CD4-positive, alpha-beta T cell treated with Interleukin-12 subunit alpha and Interleukin-12 subunit beta, for 1 hour (primary cell): ENCODE data around the gene C16orf82.
"Not testable (repeated sequence)": the region's sequence is repeated elsewhere in the genome, so short reads cannot be mapped to it uniquely, and the experiment has no call there.

ENCODE experiments used
- DNase-seq: peaks from one replicate; pipeline ENCODE4 v3.0.0-alpha.2; 2020

The C16orf82 gene

DNA sequence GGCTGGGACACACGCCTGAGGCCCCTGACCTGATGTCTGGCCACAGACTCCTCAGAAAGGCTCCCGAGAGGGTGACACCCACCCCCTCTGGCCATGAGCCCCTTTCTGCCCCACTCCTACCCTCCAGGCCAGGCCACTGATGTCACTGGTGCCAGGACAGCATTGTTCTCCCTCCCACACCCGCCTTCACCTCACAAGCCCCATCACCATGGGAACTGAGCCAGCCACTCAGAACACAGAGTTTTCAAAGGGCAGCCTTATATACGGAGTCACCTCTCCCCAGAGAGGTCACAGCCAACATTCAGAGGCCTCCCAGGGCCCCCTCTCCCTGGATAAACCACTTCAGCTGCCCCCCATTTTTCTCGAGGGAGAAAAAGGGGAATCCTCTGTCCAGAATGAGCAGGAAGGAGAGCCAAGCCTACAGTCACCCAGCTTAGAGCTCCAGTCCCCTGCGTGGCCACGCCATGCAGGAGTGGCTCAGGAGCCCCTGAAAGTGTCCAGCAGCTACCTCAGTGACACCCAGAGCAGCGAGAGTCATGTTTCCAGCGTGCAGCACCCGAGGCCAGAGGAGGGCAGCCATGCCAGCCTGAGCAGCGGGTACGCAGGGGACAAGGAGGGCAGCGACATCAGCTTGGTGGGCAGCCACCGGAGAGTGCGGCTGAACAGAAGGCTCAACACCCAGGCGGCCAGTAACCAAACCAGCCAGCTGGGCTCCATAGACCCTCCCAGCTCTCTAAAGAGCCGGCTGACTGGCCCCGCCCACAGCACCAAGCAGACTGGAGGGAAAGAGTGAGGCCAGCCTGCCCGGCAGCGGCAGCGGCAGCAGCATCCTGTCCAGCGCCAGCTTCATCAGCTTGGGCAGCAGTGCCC, at the start of gene C16orf82:
Gene C16orf82 (plus strand): TSS at position 260 of the 870 bp plus-strand sequence.
- no peak for DNase-seq

DNA sequence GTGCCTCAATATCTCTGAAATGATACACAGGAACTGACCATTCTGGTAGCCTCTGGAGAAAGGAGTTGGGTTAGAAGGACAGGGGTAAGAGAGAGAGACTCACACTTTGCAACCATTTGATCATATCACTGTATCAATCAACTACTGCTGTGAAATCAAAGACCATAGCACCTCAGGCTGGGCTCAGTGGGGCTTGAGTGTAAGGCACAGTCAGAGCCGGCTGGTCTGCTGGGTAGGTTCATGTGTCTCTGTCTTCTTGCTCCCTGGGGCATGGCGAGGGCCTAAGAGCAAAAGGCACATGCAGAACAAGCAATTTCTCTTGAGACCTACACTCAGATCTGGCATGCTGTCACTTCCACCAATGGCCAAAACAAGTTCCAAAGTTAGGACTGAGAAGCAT, 46.7 kb upstream of the C16orf82 start:
- DNase-seq, result no peak

DNA sequence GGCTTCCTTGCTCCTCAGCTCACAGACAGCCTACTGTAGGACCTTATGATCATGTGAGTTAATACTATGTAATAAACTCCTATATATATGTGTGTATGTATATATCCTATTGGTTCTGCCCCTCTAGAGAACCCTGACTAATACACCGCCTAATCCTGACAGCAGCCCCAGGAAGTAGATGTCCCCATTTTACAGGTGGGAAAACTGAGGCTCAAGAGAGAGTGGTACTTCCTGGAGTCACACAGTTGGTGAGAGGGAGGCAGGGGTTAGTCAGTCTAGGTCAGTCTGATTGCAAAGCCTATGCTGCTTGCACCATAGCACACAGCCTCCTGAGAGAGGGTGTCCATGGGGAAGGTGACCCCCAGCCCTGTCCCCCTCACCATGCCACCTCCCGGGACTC, 42.7 kb upstream of the C16orf82 start:
- no peak for DNase-seq

DNA sequence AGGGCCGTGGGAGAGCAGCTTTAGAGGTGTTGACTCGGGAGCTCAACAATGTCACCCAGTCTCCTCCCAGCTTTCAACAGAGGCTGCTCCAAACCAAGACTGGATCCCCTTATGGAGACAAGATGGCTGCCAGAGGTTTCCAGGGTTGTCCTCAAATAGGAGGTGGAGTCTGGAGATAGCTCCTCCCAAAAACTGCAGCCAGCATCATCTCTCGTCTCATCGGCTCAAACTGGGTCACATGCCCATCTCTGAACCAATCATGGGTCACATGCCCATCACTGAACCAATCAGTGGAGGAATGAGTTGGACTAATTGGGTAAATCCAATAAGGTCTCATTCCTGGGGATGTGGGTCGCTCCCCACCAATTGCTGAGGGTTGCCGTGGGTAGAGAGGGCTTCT, 41.1 kb upstream of the C16orf82 start:
- no peak for DNase-seq

DNA sequence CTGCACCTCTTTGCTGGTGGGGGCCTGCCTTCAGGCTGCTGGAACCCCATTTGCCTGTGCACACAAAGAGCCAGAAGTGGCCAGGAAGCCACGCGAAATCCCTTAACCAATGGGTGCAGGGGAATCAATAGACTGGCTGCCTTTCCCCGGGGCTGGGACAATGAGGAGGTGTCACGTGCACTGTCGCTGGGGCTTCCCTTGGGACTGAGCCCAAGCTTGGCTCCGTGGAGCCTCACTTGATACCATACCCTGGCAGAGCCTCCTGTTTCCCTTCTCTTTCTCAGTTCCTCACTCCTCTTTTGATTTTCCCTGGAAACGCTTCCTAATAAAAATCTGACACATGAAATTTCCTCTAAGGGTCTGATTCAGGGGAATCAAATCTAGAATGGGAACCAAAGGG, 38.8 kb upstream of the C16orf82 start:
- no peak for DNase-seq

DNA sequence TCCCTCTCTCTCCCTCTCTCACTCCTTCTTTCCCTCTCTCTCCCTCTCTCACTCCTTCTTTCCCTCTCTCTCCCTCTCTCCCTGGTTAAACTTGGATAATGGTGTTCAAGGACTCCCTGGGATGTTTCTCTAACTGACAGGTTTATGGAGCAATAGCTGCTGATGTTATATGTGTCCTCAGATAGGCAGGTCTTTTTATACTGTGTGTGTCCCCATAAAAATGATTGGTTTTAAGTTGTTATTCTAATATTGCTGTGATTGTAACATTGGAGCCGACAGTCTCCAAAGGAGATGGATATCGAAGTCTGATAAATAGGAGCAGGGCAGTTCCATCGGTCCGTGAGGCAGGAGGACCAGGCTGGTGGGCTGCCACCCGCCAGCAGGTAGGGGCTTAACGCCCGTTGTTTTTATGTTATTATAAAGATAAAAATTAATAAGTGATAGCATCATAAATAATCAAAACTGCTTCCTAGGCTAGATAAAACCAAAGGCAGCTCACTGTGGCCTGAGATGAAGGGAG, 38.1 kb upstream of the C16orf82 start:
- DNase-seq, result no peak

DNA sequence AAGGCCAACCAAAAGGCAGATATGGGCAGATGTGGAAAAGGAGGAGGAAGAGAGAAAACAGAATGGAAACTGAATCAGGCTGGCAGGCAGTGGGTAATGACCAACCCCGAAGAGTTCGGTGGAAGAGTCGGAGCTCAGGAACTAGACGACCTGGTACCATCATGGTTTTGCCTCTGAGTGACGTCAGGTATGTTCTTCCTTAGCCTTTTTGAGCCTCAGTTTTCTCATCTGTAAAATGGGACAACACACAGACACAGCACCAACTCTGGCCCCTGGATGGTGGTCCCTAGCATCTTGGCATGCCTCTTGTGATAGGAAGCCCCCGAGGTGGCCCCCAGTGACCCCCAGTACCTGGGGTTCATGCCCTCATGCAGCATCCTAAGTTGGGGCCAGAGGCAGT, 37.2 kb upstream of the C16orf82 start:
- DNase-seq, result no peak

DNA sequence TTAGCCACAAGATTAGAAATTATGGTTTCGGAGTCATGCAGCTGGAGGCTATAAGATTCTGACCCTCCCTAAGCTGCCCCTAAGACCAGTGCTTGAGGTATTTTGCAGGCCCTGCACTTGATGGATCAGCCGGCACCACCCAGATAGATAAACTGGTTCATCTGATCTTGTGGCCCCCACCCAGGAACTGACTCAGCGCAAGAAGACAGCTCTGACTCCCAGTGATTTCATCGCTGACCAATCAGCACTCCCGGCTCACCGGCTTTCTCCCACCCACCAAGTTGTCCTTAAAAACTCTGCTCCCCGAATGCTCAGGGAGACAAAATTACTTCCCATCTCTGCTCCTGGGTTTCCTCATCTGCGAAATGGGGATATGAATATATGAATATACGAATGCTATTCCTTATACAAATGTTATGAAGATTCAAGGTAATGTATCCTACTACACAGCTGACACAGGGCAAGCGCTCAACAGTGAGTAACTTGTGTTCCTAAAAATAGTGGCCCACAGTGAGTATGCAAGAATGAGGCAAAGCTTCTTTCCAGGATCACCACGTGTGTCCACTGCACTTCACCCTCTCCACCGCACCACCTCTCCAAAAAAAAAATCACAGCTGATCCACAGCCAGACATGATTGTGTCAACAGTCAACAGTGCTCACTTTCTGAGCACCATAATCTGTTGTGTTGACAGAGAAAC, 33.3 kb upstream of the C16orf82 start:
- DNase-seq, result no peak

DNA sequence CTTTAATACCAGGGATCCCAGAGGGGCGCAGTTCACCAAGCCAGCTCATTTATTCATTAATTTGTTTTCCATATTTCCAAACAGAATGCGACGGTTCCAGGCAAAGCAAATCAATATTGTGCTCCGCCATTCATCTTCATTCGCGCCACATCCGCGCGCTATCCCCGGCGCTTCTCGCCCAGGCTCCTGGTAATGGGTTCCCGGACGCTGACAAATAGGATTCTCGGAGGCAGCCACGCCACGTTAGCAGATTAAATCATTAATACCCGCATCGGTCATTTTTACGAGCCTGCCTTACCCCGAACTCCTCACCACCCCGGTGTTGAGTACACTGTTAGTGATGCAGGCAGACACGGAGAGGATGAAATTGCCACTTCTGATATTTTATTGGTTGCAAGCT, 26.0 kb upstream of the C16orf82 start:
- no peak for DNase-seq

DNA sequence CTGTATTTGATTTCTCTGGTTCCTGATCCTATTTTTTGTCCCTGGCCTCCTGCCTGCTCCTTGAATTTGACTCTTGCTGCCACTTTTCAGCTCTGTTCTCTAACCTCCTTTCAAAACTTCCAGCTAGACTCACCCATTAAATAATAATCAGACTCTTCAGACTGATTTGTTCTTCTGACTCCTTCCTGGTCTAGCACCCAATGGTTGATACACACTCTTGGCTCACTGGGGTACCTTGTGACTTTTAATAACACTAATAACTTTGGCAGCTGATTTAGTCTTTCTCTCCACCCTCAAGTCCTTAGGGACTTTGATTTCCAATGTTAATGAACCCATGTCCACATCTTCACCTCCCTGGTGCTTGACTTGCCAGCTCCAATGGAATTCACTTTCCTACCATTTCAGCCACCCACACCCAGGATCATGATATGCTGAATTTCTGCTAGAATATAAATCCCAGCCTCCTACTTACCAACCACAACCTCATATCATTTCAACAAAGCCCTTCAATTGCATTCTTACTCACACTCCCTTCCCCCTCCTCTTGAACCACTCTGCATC, 19.7 kb upstream of the C16orf82 start:
- no peak for DNase-seq

DNA sequence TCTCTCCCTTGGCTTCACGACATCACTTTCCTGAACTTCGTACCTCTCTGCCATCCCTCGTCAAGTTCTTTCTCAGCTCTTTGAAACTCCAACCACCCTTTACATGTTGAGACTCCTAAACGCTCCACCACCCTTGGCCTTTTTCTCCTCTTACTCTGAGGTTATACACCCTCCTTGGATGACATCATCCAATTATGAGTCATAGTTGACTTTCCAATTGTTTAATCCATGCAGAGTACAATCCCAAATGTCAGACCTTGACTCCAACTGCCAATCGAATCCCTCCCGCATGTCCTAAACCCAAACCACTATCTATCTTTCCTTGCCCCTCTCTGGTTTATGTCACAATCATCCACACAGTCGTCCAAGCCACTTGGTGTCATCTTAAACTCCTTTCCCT, 18.4 kb upstream of the C16orf82 start:
- no peak for DNase-seq

DNA sequence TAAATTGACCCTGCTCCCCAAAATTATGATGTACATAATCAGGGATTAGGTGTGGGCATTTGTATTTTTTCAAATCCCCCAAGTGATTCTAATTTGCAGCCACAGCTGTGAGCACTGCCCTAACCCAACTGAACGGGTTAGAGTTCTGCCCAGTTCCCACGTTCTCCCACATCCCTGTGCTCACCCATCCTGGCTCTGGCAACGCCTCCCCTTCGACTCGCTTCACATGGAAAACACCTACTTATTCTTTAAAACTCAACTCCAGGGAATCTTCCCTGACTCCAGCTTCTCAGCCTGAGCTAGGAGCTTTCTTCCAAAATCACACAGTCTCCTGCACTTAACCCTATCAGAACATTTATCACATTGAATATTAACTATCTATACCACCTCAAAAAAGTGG, 17.6 kb upstream of the C16orf82 start:
- DNase-seq, result no peak

DNA sequence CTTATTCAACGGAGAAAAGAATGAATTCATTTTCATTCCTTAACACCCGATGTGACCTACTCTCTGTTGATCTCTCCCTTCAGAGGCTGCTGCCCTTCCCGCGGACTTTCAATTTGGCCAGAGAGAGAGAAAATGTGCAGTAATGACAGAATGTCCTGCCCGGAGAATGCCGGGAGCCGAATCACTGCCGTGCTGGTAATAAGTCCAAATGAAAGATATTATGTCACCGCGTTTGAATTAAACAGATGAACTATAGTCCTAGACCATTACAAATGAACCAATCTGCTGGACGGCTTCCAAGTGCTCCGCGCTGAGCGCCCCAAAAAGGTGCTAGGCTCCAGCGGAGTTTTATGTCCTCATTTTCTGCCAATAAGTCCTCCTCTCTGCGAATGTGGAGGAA, 14.7 kb upstream of the C16orf82 start:
- DNase-seq, result no peak

DNA sequence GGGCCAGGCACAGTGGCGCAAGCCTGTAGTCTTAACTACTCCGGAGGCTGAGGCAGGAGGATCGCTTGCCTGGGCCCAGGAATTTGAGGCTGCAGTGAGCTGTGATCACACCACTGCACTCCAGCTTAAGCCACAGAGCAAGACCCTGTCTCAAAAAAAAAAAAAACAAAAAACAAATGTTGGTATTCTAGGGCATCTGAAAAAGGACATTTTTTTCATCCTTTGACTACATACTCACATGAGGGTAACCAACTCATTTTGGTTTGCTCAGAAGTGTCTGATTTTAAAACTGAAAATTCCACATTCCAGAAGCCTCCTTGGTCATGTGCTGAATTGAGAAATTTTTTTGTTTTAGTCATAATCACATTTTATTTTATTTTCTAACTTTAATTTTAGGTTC, 12.7 kb upstream of the C16orf82 start:
- no peak for DNase-seq

DNA sequence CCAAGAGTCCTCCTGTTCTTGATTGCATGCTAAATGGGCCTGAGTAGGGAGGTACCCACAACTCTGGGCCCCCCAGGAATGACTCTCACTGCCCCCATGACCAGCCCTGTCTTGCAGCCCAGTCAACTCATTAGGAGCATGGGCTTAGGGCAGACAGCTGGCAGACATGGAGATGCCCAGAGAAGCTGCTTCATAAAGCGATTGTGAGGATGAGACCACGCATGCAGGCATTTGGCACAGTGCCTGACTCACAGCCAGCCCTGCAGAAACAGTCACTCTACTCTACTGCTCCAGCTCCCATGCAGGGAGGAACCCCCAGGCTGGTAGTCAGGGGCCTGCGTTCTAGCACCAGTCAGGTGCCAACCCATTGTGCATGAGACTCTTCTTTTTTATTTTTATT, 8.4 kb upstream of the C16orf82 start:
- DNase-seq, result no peak

DNA sequence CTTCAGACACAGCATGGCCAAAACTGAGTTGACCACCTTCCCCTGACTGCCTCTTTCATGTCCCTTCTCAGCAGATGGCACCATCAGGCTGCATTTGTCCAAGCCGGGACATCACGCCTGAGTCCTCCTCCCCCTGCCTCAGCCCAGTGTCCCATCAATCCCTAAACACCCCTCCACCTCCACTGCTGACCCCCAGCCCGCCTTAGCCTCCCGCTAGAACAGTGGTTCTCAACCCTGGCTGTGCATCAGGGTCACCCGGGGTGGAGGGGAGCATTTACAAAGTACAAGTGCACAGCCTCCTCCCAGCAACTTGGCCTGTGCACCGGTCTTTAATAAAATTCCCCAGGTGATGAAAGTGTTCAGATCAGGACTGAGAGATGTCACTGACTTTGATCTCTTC, 4.0 kb downstream of the C16orf82 start:
- DNase-seq, result no peak

DNA sequence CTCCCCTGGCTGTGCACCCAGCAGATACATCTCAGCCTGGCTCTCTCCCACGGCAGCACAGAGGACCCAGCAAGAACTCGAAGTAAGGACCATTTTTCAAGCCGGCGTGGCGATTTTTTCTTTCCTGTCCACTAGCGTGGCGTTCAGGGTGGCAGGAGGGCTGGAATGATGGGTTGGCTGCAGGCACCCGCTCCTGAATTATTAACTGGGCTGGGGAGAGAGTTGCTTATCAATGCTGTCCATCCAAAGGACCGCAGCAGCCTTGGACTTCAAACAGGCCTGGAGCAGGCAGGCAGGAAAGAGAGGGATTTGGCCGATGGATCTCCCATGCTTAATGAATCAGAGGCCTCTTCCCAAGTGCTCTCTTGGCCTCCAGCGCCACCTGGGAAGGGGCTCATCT, 7.0 kb downstream of the C16orf82 start:
- no peak for DNase-seq

DNA sequence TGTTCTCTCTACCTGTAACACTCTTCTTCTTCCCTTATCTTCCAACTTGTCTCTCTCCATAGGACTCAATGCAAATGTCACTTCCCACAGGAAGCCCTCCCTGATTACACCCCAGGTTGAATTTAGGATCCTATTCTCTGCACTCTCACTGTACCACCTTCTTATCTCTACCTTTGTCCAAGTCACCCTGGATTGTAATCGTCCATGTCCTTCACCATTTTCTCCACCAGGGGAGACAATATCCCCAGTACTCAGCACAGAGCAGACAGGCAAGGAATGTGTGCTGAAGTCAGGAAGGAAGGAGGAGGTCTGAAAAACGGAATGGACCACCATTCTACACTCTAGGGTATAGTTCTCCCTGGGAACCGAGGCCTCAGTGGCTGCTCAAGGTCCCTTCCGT, 14.2 kb downstream of the C16orf82 start:
- DNase-seq, result no peak

DNA sequence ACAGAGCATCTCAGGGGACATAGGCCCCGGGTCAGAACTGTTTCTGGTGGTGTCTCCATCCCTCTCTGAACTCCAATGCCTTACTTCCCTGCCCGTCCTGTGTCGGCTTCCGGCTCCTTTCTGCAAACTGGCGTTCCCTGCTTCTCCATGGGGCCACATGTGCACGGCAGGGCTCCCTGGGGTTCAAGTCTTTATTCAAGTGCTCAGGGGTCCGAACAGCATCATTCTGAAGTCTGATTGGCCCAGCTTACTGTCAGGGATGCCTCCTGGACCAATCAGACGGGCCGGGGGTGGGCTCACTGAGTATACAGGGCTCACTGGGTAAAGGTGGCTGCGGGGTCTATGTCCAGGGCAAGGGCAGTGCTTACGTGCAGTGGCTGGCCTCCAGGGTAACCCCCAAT, 17.1 kb downstream of the C16orf82 start:
- no peak for DNase-seq

DNA sequence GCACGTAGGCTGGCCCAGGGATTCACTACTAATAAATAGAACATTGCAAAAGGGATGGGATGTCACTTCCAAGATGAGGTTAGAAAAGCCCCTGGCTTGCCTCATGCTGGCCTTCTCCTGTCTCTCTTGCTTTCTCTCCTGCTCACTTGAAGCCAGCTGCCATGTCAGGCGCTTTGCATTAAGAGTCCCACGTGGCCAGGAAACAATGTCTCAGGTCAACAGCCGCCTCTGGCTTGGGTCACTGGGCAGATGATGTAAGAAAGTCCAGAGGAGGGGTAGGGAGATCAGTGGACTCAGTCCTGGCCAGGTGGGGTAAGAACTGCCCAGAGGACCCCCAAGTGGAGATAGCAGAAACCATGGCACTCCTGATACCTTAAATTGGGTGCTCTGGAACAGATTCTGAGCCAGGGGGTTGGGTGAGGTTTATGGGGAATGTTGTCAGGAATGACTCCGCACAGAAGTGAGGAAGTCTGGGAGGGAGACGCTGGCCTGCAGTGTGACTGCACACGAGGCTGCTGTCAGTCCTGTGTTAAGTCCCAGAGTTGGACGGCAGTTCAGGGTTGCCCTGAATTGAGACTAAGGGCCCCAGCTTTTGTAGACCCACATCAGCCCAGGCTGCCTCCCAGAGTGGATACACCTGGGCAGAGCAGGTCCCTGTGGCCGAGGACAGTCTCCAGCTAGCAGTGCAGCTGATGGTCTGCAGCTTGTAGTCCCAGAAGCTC, 17.7 kb downstream of the C16orf82 start:
- DNase-seq, result no peak

DNA sequence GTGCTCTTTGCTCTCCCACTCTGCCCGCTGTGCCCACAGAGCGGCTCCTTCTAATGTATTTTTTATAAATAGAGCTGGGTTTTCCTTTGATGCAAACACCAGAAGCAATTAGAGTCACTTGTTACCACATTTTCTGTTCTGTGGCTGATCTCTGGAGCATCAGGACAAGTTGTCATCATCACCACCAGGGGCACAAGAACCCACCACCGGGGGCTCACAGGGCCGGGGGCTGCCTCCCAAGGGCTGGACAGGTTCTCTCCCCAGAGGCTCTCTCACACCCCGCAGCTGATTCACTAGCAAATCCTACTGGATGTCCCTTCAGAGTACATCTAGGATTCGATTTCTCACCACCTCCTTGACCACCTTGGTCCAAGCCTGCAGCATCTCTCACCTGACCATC, 18.5 kb downstream of the C16orf82 start:
- DNase-seq, result no peak

DNA sequence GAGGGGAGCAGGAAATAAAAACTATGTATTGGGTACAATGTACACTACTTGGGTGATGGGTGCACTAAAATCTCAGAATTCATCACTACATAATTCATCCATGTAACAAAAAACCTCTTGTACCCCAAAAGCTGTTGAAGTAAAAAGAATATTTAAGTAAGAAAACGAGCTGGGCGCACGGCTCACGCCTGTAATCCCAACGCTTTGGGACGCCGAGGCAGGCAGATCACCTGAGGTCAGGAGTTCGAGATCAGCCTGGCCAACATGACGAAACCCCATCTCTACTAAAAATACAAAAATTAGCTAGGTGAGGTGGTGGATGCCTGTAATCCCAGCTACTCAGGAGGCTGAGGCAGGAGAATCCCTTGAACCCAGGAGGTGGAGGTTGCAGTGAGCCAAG, 19.3 kb downstream of the C16orf82 start:
- DNase-seq, result not testable (repeated sequence)

DNA sequence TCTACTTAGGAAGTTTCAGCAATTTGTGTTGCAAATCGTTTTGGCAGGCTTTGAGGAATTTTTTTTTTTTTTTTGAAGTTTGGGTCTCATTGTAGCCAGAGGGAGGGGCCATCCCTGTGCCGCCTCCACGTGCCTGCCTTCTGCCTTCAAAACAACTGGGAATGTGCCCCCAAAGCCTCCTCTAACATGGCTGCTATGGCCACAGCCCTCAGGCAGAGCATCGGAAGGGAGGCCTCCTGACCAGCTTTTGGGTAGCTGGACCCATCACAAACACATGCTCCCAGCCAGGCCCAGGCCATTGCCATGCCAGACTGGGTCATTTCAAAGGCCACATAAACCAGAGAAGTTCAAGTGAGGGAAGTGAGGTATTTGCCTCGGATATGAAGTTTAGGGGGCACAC, 21.5 kb downstream of the C16orf82 start:
- no peak for DNase-seq
